Naive B cell (primary cell): Measurements from ENCODE around the gene ZNF488. TPM values are rescaled to one million over a fixed set of nuclear protein-coding genes. Genes with fewer than 3 reads are reported as not detected.

ENCODE experiments used
- ATAC-seq, 2 donors: fragments of 150-1000 bp; cut with Tn5 transposase; 2 replicates each; pipeline ENCODE4 v1.10.0; 2021; ENCODE audit warnings: low read depth in 2 of 2, mild to moderate bottlenecking in 2 of 2, moderate library complexity in 2 of 2
- DNase-seq: peaks from one replicate; pipeline ENCODE4 v3.0.0; 2022
- H3K27ac Mint-ChIP-seq, 6 donors: one replicate each; pipeline ENCODE4 v1.8.0; 2020 to 2022; ENCODE audit warnings: mild to moderate bottlenecking in 6 of 6, mixed read lengths in 6 of 6, moderate library complexity in 5 of 6, inconsistent platforms in 2 of 6
- H3K27me3 Mint-ChIP-seq, 3 donors: one replicate each; pipeline ENCODE4 v1.8.0; 2021 to 2022; ENCODE audit warnings: mixed read lengths in 3 of 3, mild to moderate bottlenecking in 1 of 3
- H3K36me3 Mint-ChIP-seq, 2 donors: one replicate each; pipeline ENCODE4 v1.8.0; 2020 to 2022; ENCODE audit warnings: mixed read lengths in 2 of 2, inconsistent platforms in 1 of 2, mild to moderate bottlenecking in 1 of 2
- H3K4me1 Mint-ChIP-seq, 3 donors: one replicate each; pipeline ENCODE4 v1.8.0; 2020 to 2022; ENCODE audit warnings: mixed read lengths in 3 of 3, inconsistent platforms in 1 of 3, mild to moderate bottlenecking in 1 of 3, moderate library complexity in 1 of 3
- H3K4me3 Mint-ChIP-seq, 8 donors: one replicate each; pipeline ENCODE4 v1.8.0; 2020 to 2022; ENCODE audit warnings: mild to moderate bottlenecking in 8 of 8, mixed read lengths in 8 of 8, moderate library complexity in 8 of 8, inconsistent platforms in 2 of 8
- H3K9me3 Mint-ChIP-seq, 7 donors: one replicate each; pipeline ENCODE4 v1.8.0; 2020 to 2022; ENCODE audit warnings: mixed read lengths in 7 of 7, mild to moderate bottlenecking in 5 of 7, inconsistent platforms in 2 of 7, moderate library complexity in 1 of 7
- polyA plus RNA-seq, 6 donors: library from polyadenylated mRNA; unstranded; fragments of 300-500 nt; fragmentation: Illumina TruSeq; gene quantifications; one replicate each; pipeline ENCODE4 v1.2.3, GENCODE V29; 2021; ENCODE audit warnings: low read depth in 6 of 6

The ZNF488 gene
- polyA plus RNA-seq, 6 donors from 2014 or later, result not detected

GRCh38 chr10:47326306-47326926 is 57.7 kb downstream of the ZNF488 start:
- ATAC-seq (no peak), DNase-seq (no peak)
- peaks cover 0 to 11% (median 3%) of the 10 kb centered on the region in 7 donors for H3K9me3 Mint-ChIP-seq
- peaks cover 5 to 28% (median 19%) of the 10 kb centered on the region in 3 donors for H3K27me3 Mint-ChIP-seq
- H3K4me3 Mint-ChIP-seq, result no peak overlapping the region
- H3K4me1 Mint-ChIP-seq, result peaks cover 0 to 14% (median 0%) of the 10 kb centered on the region in 3 donors
- H3K27ac Mint-ChIP-seq, result peak overlapping the region in 1 of 6 donors; percentile 44
- no peaks in the 10 kb centered on the region for H3K36me3 Mint-ChIP-seq

- peaks cover 0 to 11% (median 3%) of the 10 kb centered on the region in 7 donors for H3K9me3 Mint-ChIP-seq
- no peak overlapping the region for H3K4me3 Mint-ChIP-seq
- H3K36me3 Mint-ChIP-seq, result no peaks in the 10 kb centered on the region
- no peak for ATAC-seq
- H3K4me1 Mint-ChIP-seq, result peaks cover 0 to 14% (median 0%) of the 10 kb centered on the region in 3 donors
- peaks cover 9 to 36% (median 27%) of the 10 kb centered on the region in 3 donors for H3K27me3 Mint-ChIP-seq
- H3K27ac Mint-ChIP-seq, result no peak overlapping the region
- DNase-seq, result no peak
Observed at GRCh38 chr10:47325303-47326291, 58.5 kb downstream of the ZNF488 start.

- H3K36me3 Mint-ChIP-seq, result no peaks in the 10 kb centered on the region
- peaks cover 0 to 11% (median 3%) of the 10 kb centered on the region in 7 donors for H3K9me3 Mint-ChIP-seq
- DNase-seq, result no peak
- no peak overlapping the region for H3K4me3 Mint-ChIP-seq
- no peak for ATAC-seq
- no peak overlapping the region for H3K27ac Mint-ChIP-seq
- peaks cover 0 to 14% (median 0%) of the 10 kb centered on the region in 3 donors for H3K4me1 Mint-ChIP-seq
- peaks cover 9 to 37% (median 29%) of the 10 kb centered on the region in 3 donors for H3K27me3 Mint-ChIP-seq
Observed at GRCh38 chr10:47323636-47324296, 60.3 kb downstream of the ZNF488 start.

DNA sequence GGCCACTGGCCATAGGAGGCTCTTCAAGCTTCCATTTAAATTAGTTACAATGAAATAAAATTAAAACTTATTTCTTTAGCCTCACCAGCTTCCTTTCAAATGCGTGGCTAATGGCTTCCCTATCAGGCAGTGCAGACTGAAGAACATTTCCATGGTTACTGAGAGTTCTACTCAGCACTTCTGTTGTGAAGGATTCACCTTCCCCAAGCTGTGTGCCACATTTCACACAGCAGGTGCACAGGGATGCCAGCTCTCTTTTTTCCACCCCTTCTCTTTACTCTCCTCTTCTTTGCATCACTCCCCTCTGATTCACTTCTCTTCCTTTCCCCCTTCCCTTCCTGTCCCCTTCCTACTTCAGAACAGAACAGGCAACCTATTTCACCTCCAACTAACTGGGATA is 61.0 kb downstream of the ZNF488 start:
- H3K27ac Mint-ChIP-seq, result peak overlapping the region in 1 of 6 donors; percentile 58
- no peaks in the 10 kb centered on the region for H3K36me3 Mint-ChIP-seq
- H3K27me3 Mint-ChIP-seq, result peaks cover 9 to 37% (median 31%) of the 10 kb centered on the region in 3 donors

GRCh38 chr10:47322300-47323061 is 61.6 kb downstream of the ZNF488 start, which contains the start of gene GDF2:
GDF2 (plus strand) TSS chr10:47322454; CDS start chr10:47322669, 215 bp downstream.
- Mint-ChIP-seq H3K9me3 (peaks cover 0 to 2% (median 0%) of the 10 kb centered on the region in 7 donors), H3K27ac (peak within 1 kb of the TSS in 1 of 6 donors; percentile 58), H3K36me3 (no peaks in the 10 kb centered on the region)

More for the DNA sequence above, 61.0 kb downstream of the ZNF488 start:
- no peak overlapping the region for H3K4me3 Mint-ChIP-seq
- peaks cover 0 to 7% (median 2%) of the 10 kb centered on the region in 7 donors for H3K9me3 Mint-ChIP-seq
- DNase-seq (no peak), ATAC-seq (no peak)
- peaks cover 0 to 7% (median 0%) of the 10 kb centered on the region in 3 donors for H3K4me1 Mint-ChIP-seq

GRCh38 chr10:47321521-47322195 is 62.4 kb downstream of the ZNF488 start:
- ATAC-seq, result no peak
- H3K4me3 Mint-ChIP-seq, result no peak overlapping the region
- H3K9me3 Mint-ChIP-seq, result no peaks in the 10 kb centered on the region
- DNase-seq, result no peak
- H3K4me1 Mint-ChIP-seq, result no peaks in the 10 kb centered on the region
- H3K27me3 Mint-ChIP-seq, result peaks cover 9 to 37% (median 31%) of the 10 kb centered on the region in 3 donors
- no peaks in the 10 kb centered on the region for H3K36me3 Mint-ChIP-seq
- no peak overlapping the region for H3K27ac Mint-ChIP-seq

More at GRCh38 chr10:47322300-47323061, 61.6 kb downstream of the ZNF488 start, which contains the start of gene GDF2:
- no peak for ATAC-seq
- no peak for DNase-seq
- Mint-ChIP-seq H3K4me3 (peak within 1 kb of the TSS in 1 of 8 donors; percentile 57), H3K4me1 (peaks cover 0 to 1% (median 0%) of the 10 kb centered on the region in 3 donors), H3K27me3 (peaks cover 9 to 37% (median 31%) of the 10 kb centered on the region in 3 donors)

DNA sequence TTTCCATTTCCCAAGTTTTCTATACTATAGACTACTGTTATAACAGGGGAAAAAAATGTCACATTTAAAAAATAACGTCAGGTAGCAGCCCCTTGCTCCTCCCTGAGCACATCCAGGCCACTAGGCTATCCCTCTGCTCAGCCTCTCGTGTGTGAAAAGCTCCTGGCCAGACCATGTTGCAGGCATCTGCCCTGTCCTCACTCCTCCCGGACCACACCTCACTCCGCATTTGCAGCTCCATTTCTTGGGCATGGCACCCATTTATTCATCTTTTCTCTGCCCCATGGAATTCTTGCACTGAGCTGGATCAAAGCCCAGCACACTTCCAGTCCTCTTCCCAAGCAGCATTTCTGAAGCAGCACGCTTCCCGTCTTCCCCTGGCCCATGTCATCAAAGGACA is 63.3 kb downstream of the ZNF488 start:
- no peaks in the 10 kb centered on the region for H3K9me3 Mint-ChIP-seq
- no peaks in the 10 kb centered on the region for H3K4me1 Mint-ChIP-seq
- no peak overlapping the region for H3K27ac Mint-ChIP-seq
- peaks cover 9 to 37% (median 31%) of the 10 kb centered on the region in 3 donors for H3K27me3 Mint-ChIP-seq
- DNase-seq, result no peak
- no peaks in the 10 kb centered on the region for H3K36me3 Mint-ChIP-seq
- no peak for ATAC-seq
- H3K4me3 Mint-ChIP-seq, result no peak overlapping the region

DNA sequence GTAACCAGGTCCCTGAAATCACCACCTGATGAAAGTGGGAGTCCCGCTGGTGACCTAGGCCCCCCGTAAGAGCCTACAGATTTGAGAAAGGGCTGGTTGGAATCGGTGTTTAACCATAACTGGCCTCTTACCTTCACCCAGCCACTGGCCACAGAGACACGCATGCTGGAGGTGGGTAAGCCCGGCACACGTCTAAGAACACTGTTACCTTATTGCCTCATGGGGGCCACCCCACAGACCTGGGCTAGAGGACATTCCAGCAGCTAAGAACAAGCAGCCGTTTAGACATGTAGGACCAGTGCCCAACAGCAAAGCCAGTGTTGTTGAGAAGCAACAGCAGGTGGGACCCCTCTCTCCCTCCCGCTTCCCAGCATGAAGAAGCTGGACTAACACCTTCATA is 64.3 kb downstream of the ZNF488 start:
- no peak overlapping the region for H3K4me3 Mint-ChIP-seq
- H3K36me3 Mint-ChIP-seq, result no peaks in the 10 kb centered on the region
- H3K27ac Mint-ChIP-seq, result no peak overlapping the region
- DNase-seq, result no peak
- H3K4me1 Mint-ChIP-seq, result no peaks in the 10 kb centered on the region
- H3K9me3 Mint-ChIP-seq, result no peaks in the 10 kb centered on the region
- H3K27me3 Mint-ChIP-seq, result peaks cover 9 to 32% (median 27%) of the 10 kb centered on the region in 3 donors
- no peak for ATAC-seq

- no peak overlapping the region for H3K27ac Mint-ChIP-seq
- ATAC-seq, result no peak
- peaks cover 9 to 29% (median 24%) of the 10 kb centered on the region in 3 donors for H3K27me3 Mint-ChIP-seq
Observed at GRCh38 chr10:47318706-47319105, 65.4 kb downstream of the ZNF488 start.

GRCh38 chr10:47317251-47317650 is 66.8 kb downstream of the ZNF488 start:
- Mint-ChIP-seq H3K27me3 (peaks cover 8 to 20% (median 16%) of the 10 kb centered on the region in 3 donors), H3K9me3 (no peaks in the 10 kb centered on the region), H3K4me1 (peaks cover 0 to under 1% (median 0%) of the 10 kb centered on the region in 3 donors), H3K4me3 (no peak overlapping the region), H3K36me3 (no peaks in the 10 kb centered on the region), H3K27ac (no peak overlapping the region)
- ATAC-seq (no peak), DNase-seq (no peak)

More at GRCh38 chr10:47318706-47319105, 65.4 kb downstream of the ZNF488 start:
- Mint-ChIP-seq H3K36me3 (no peaks in the 10 kb centered on the region), H3K9me3 (no peaks in the 10 kb centered on the region), H3K4me1 (no peaks in the 10 kb centered on the region), H3K4me3 (no peak overlapping the region)
- no peak for DNase-seq

DNA sequence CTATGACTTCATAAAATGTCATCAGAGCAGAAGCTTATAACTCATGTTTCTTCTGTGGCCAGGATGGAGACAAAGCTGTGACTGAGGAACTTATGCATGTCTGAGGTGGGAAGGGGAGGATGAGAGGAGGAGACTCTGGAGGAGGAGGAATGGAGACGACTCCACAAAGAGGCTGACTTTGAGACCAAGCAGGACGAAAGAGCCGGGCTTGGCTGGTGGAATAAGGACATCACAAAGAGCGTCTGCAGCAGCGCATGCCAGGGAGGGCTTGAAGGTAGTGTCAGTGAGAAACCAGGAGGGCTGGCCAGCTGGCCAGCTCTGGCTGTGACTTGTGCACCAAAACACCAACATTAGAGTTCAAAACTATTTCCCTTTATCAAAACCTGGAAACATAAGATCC is 68.0 kb downstream of the ZNF488 start:
- Mint-ChIP-seq H3K27ac (peak overlapping the region in 1 of 6 donors; percentile 76), H3K4me1 (peaks cover 0 to 5% (median 0%) of the 10 kb centered on the region in 3 donors), H3K36me3 (no peaks in the 10 kb centered on the region), H3K4me3 (no peak overlapping the region), H3K9me3 (no peaks in the 10 kb centered on the region), H3K27me3 (peaks cover 2 to 9% (median 6%) of the 10 kb centered on the region in 3 donors)
- ATAC-seq (no peak), DNase-seq (no peak)
